ENCODE results near the gene GAPDH.

Gene GAPDH

DNA sequence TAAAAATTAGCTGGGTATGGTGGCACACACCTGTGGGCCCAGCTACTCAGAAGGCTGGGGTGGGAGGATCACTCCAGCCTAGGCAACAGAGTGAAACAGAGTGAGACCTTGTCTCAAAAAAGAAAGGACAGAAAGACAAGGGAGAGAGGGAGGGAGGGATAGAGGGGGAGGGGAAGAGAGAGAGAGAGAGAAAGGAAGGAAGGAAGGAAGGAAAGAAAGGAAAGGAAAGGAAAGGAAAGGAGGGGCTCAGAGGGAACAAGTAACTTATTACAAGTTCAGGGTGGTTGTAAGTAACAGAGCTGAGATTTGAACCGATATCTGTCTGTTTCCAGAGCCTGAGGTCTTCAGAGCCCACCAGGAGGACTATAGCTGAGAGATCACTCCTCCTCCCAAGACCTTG is 13.2 kb downstream of the GAPDH start:
- TF ChIP-seq POLR2A (IDR thresholded peaks at IDR 0.05; ENCODE audit: extremely low read depth, insufficient read length) = no peak
- TF ChIP-seq, protein P1, sequence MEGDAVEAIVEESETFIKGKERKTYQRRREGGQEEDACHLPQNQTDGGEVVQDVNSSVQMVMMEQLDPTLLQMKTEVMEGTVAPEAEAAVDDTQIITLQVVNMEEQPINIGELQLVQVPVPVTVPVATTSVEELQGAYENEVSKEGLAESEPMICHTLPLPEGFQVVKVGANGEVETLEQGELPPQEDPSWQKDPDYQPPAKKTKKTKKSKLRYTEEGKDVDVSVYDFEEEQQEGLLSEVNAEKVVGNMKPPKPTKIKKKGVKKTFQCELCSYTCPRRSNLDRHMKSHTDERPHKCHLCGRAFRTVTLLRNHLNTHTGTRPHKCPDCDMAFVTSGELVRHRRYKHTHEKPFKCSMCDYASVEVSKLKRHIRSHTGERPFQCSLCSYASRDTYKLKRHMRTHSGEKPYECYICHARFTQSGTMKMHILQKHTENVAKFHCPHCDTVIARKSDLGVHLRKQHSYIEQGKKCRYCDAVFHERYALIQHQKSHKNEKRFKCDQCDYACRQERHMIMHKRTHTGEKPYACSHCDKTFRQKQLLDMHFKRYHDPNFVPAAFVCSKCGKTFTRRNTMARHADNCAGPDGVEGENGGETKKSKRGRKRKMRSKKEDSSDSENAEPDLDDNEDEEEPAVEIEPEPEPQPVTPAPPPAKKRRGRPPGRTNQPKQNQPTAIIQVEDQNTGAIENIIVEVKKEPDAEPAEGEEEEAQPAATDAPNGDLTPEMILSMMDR (IDR thresholded peaks at IDR 0.05; ENCODE audit: low read depth, low read length) = no peak
- TF ChIP-seq MAX (IDR thresholded peaks at IDR 0.05; ENCODE audit: low read depth, low read length) = no peak
- TF ChIP-seq MYC (IDR thresholded peaks at IDR 0.05; ENCODE audit: low read depth, low read length) = no peak
- no peak overlapping the region for H3K4me3 ChIP-seq (ENCODE audit: low read depth, low read length)
- no peak for DNase-seq (ENCODE audit: low read depth)

DNA sequence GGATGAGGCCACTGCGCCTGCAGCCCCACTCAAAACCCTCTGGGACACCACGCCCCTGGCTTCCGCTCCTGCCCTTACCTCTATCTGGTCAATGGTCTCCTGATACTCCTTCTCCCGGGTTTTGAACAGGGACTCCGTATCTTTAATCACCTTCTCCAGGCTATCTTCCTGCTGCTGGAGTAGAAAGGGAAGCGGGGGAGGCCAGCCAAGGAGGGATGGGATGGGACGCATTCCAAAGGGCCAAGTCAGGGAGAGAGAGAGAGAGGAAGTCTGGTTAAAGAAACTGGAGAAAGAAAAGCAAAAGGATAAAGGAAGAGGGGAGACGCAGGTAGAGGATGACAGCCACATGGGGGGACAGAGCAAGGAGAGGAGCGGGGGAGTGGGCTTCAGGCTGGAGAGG is 13.7 kb downstream of the GAPDH start:
- no peak for DNase-seq (ENCODE audit: low read depth)
- TF ChIP-seq POLR2A (IDR thresholded peaks at IDR 0.05; ENCODE audit: extremely low read depth, insufficient read length) (no peak), MAX (IDR thresholded peaks at IDR 0.05; ENCODE audit: low read depth, low read length) (no peak), MYC (IDR thresholded peaks at IDR 0.05; ENCODE audit: low read depth, low read length) (no peak)
- TF ChIP-seq, protein P1 (IDR thresholded peaks at IDR 0.05; ENCODE audit: low read depth, low read length) = no peak
- no peak overlapping the region for H3K4me3 ChIP-seq (ENCODE audit: low read depth, low read length)

DNA sequence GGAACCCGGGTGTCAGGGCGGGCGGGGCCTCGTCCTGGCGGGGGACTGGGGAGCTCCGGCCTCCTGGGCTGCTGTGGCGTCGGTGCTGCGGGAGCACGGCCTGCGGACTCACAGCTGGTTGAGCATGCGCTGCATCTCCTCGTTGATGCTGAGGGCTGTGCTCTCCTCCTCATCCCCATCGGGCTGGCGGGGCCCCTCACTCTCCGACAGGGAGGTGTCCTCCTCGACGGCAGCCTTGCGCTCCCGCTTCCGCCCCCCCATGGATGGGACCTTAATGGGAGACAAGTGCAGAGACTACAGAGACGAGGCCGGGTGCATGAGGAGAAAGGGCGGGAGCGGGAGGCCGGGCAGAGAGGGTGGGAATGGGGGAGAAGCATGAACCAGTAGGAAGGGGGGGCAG is 14.2 kb downstream of the GAPDH start:
- DNase-seq (ENCODE audit: low read depth) = no peak
- TF ChIP-seq POLR2A (IDR thresholded peaks at IDR 0.05; ENCODE audit: extremely low read depth, insufficient read length) = no peak
- TF ChIP-seq, protein P1 (IDR thresholded peaks at IDR 0.05; ENCODE audit: low read depth, low read length) = no peak
- no peak overlapping the region for H3K4me3 ChIP-seq (ENCODE audit: low read depth, low read length)

GRCh38 chr12:6548966-6549683 is 14.8 kb downstream of the GAPDH start:
- DNase-seq (ENCODE audit: low read depth) = no peak
- TF ChIP-seq, protein P1 (IDR thresholded peaks at IDR 0.05; ENCODE audit: low read depth, low read length) = no peak
- no peak for TF ChIP-seq MYC (IDR thresholded peaks at IDR 0.05; ENCODE audit: low read depth, low read length)
- no peak for TF ChIP-seq MAX (IDR thresholded peaks at IDR 0.05; ENCODE audit: low read depth, low read length)
- TF ChIP-seq POLR2A (IDR thresholded peaks at IDR 0.05; ENCODE audit: extremely low read depth, insufficient read length) = no peak
- no peak overlapping the region for H3K4me3 ChIP-seq (ENCODE audit: low read depth, low read length)

DNA sequence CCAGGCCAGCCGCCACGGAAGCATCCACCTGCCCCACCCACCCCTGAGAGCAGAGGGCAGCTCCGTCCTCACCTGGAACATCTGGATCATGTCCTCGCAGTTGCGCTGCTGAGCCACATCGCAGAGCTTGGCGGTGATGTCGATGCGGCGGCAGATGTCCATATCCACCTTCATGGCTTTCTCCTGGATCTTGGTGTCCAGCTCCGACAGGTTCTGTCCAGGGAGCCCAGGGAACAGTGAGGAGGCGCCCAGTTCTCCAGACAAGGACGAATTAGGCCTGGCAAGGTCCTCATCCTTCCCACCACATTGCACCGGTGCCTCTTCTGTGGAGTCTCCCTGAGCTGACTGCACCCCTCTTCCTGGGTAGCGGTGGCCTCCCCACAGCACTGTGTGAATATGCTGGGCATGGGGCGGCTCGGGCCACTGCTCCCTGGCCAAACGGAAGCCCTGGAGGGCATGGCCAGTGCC is 15.4 kb downstream of the GAPDH start:
- no peak for TF ChIP-seq MAX (IDR thresholded peaks at IDR 0.05; ENCODE audit: low read depth, low read length)
- TF ChIP-seq, protein P1 (IDR thresholded peaks at IDR 0.05; ENCODE audit: low read depth, low read length) = no peak
- TF ChIP-seq POLR2A (IDR thresholded peaks at IDR 0.05; ENCODE audit: extremely low read depth, insufficient read length) = no peak
- no peak for TF ChIP-seq MYC (IDR thresholded peaks at IDR 0.05; ENCODE audit: low read depth, low read length)
- DNase-seq (ENCODE audit: low read depth) = no peak
- H3K4me3 ChIP-seq (ENCODE audit: low read depth, low read length) = no peak overlapping the region

All from NB4 (cell line).